NCI-H187 (cell line): ENCODE data around the gene GNAI1.
A peak's percentile ranks its signal among the peaks of the same experiment; 100 is the strongest.

Source experiments
- DNase-seq, 2 experiments: peaks; one replicate each; lab custom pipeline; 2025; lab: John Stamatoyannopoulos, UW

GNAI1 gene

GRCh38 chr7:80134536-80135308, at the start of gene GNAI1:
GNAI1 (plus strand) TSS chr7:80134831; CDS start chr7:80135161, 330 bp downstream.
- DNase-seq, result peak; percentile 51 to 56

- no peak for DNase-seq
Observed at GRCh38 chr7:80087051-80087770, 47.4 kb upstream of the GNAI1 start.

GRCh38 chr7:80087771-80088170, 46.9 kb upstream of the GNAI1 start:
- no peak for DNase-seq

- DNase-seq, result no peak
Observed at GRCh38 chr7:80088705-80089104, 45.9 kb upstream of the GNAI1 start.

GRCh38 chr7:80089366-80089765, 45.3 kb upstream of the GNAI1 start:
- DNase-seq, result no peak

GRCh38 chr7:80093349-80093748, 41.3 kb upstream of the GNAI1 start:
- DNase-seq, result no peak

GRCh38 chr7:80095545-80095944, 39.1 kb upstream of the GNAI1 start:
- no peak for DNase-seq

- DNase-seq, result no peak
Observed at GRCh38 chr7:80097756-80098155, 36.9 kb upstream of the GNAI1 start.

- no peak for DNase-seq
Observed at GRCh38 chr7:80098795-80099194, 35.8 kb upstream of the GNAI1 start.

- DNase-seq, result no peak
Observed at GRCh38 chr7:80100254-80100653, 34.4 kb upstream of the GNAI1 start.

- DNase-seq, result no peak
Observed at GRCh38 chr7:80105701-80106408, 28.8 kb upstream of the GNAI1 start.

- DNase-seq, result no peak
Observed at GRCh38 chr7:80106498-80107113, 28.0 kb upstream of the GNAI1 start.

- DNase-seq, result peak in 1 of 2 experiments; percentile 13
Observed at GRCh38 chr7:80107278-80107677, 27.4 kb upstream of the GNAI1 start.

- no peak for DNase-seq
Observed at GRCh38 chr7:80110376-80110775, 24.3 kb upstream of the GNAI1 start.

GRCh38 chr7:80114159-80114558, 20.5 kb upstream of the GNAI1 start:
- DNase-seq, result no peak

GRCh38 chr7:80124526-80125264, 9.9 kb upstream of the GNAI1 start:
- DNase-seq, result no peak

- DNase-seq, result peak in 1 of 2 experiments; percentile 8
Observed at GRCh38 chr7:80127412-80128160, 7.0 kb upstream of the GNAI1 start.

- no peak for DNase-seq
Observed at GRCh38 chr7:80128918-80129317, 5.7 kb upstream of the GNAI1 start.

GRCh38 chr7:80129785-80130184, 4.8 kb upstream of the GNAI1 start:
- DNase-seq, result no peak

GRCh38 chr7:80131675-80132435, 2.8 kb upstream of the GNAI1 start:
- DNase-seq, result no peak
